Measurements from ENCODE around the gene NEXN.

DNA sequence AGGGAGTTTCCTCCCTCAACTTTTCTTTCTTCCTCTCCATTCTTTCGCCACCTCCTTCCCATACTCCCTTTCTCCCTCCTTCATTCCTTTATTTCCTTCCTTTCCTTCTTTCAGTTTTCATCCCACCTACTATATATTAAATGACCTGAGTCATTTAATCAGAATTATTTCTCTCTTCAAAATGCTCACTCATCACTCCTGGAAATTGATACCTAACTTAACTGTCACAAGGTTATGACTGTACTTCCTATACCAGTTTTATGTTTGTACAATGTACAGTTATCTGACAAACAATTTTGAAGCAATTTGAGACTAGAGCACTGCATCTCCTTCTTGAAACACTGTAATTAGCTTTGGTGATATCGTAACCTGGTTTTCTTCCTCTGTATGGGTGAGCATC, 41.4 kb downstream of the NEXN start:
- TF ChIP-seq, protein P1, sequence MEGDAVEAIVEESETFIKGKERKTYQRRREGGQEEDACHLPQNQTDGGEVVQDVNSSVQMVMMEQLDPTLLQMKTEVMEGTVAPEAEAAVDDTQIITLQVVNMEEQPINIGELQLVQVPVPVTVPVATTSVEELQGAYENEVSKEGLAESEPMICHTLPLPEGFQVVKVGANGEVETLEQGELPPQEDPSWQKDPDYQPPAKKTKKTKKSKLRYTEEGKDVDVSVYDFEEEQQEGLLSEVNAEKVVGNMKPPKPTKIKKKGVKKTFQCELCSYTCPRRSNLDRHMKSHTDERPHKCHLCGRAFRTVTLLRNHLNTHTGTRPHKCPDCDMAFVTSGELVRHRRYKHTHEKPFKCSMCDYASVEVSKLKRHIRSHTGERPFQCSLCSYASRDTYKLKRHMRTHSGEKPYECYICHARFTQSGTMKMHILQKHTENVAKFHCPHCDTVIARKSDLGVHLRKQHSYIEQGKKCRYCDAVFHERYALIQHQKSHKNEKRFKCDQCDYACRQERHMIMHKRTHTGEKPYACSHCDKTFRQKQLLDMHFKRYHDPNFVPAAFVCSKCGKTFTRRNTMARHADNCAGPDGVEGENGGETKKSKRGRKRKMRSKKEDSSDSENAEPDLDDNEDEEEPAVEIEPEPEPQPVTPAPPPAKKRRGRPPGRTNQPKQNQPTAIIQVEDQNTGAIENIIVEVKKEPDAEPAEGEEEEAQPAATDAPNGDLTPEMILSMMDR (conservative IDR thresholded peaks at IDR 0.05; ENCODE audit: low read length), result no peak
- no peak for TF ChIP-seq EZH2phosphoT487 (IDR thresholded peaks at IDR 0.05; ENCODE audit: borderline replicate concordance, low read depth, low read length)

All from OCI-LY7 (cell line).